ENCODE results near the gene PIKFYVE.

The PIKFYVE gene

GRCh38 chr2:208297961-208298360 lies 31.9 kb downstream of the PIKFYVE start:
- H3K9me3 ChIP-seq (ENCODE audit: control insufficient read depth, insufficient read depth, low read depth, low read length) = no peaks in the 10 kb centered on the region
- ChIA-PET CTCF (interaction anchor here (0.7 kb wide), 1 partner anchor 11 kb away, joined by 3 read pairs; no protein-coding TSS in a partner anchor), POLR2A (no interaction called here)
- H3K4me1 ChIP-seq (ENCODE audit: control insufficient read depth, insufficient read depth, low read length) = no peaks in the 10 kb centered on the region
- H3K27ac ChIP-seq (ENCODE audit: extremely low read depth, low read depth, low read length) = no peak overlapping the region
- H3K36me3 ChIP-seq (ENCODE audit: control insufficient read depth in 2 of 2, insufficient read depth in 1 of 2, low read length in 2 of 2) = peaks cover 50 to 71% of the 10 kb centered on the region in 2 experiments
- no peak overlapping the region for H3K4me3 ChIP-seq (ENCODE audit: low read depth, low read length)
- TF ChIP-seq ZNF184 (tag by site-specific recombination; IDR thresholded peaks at IDR 0.05) = no peak
- no peak for TF ChIP-seq ZNF768 (tag by site-specific recombination; IDR thresholded peaks at IDR 0.05)
- no peak for TF ChIP-seq ZNF518A (tag by site-specific recombination; conservative IDR thresholded peaks at IDR 0.05; ENCODE audit: low read depth)
- TF ChIP-seq ZNF138 (tag by site-specific recombination; IDR thresholded peaks at IDR 0.05; ENCODE audit: borderline replicate concordance) = no peak
- no peak for TF ChIP-seq GFI1B (tag by site-specific recombination; IDR thresholded peaks at IDR 0.05)
- no peak for TF ChIP-seq ZNF146 (tag by site-specific recombination; IDR thresholded peaks at IDR 0.05)
- TF ChIP-seq GLIS1 (tag by site-specific recombination; IDR thresholded peaks at IDR 0.05) = no peak
- TF ChIP-seq ZNF280C (tag by site-specific recombination; IDR thresholded peaks at IDR 0.05) = no peak
- TF ChIP-seq ZNF639 (tag by site-specific recombination; IDR thresholded peaks at IDR 0.05) = no peak
- TF ChIP-seq ZNF335 (tag by site-specific recombination; conservative IDR thresholded peaks at IDR 0.05) = no peak
- no peak for TF ChIP-seq ZNF473 (tag by site-specific recombination; IDR thresholded peaks at IDR 0.05)
- no peak for TF ChIP-seq INSM2 (tag by site-specific recombination; IDR thresholded peaks at IDR 0.05)
- TF ChIP-seq IKZF3 (tag by site-specific recombination; IDR thresholded peaks at IDR 0.05) = no peak
- TF ChIP-seq PRDM6 (tag by site-specific recombination; IDR thresholded peaks at IDR 0.05) = no peak
- no peak for TF ChIP-seq OVOL3 (tag by site-specific recombination; IDR thresholded peaks at IDR 0.05)
- no peak for TF ChIP-seq PRDM1 (tag by site-specific recombination; IDR thresholded peaks at IDR 0.05)
- no peak for TF ChIP-seq KLF9 (tag by site-specific recombination; IDR thresholded peaks at IDR 0.05; ENCODE audit: low read depth)
- TF ChIP-seq ZFP37 (tag by site-specific recombination; IDR thresholded peaks at IDR 0.05) = no peak
- TF ChIP-seq HOXC10 (CRISPR knock-in tag; IDR thresholded peaks at IDR 0.05) = no peak
